Neuron (in vitro differentiated cells): ENCODE data around the gene ZNF837.
"Not testable (repeated sequence)": the region's sequence is repeated elsewhere in the genome, so short reads cannot be mapped to it uniquely, and the experiment has no call there.

Experiments
- H2AFZ ChIP-seq: one replicate; pipeline ENCODE4 v1.6.1; 2013; ENCODE audit warnings: low read depth, mild to moderate bottlenecking, inconsistent platforms, low read length, moderate library complexity
- H3K27me3 ChIP-seq: one replicate; pipeline ENCODE4 v1.6.1; 2013; ENCODE audit warnings: low read length; ENCODE audit not compliant: insufficient read depth
- H3K36me3 ChIP-seq: one replicate; pipeline ENCODE4 v1.6.1; 2013; ENCODE audit warnings: low read length; ENCODE audit not compliant: insufficient read depth
- H3K4me1 ChIP-seq: one replicate; pipeline ENCODE4 v1.6.1; 2013; ENCODE audit warnings: low read length; ENCODE audit not compliant: insufficient read depth
- H3K4me3 ChIP-seq: 2 replicates; pipeline ENCODE4 v1.5.1; 2013; ENCODE audit warnings: mild to moderate bottlenecking, low read length, moderate library complexity
- H3K9me3 ChIP-seq: one replicate; pipeline ENCODE4 v1.6.1; 2013; ENCODE audit warnings: low read length

The ZNF837 gene

DNA sequence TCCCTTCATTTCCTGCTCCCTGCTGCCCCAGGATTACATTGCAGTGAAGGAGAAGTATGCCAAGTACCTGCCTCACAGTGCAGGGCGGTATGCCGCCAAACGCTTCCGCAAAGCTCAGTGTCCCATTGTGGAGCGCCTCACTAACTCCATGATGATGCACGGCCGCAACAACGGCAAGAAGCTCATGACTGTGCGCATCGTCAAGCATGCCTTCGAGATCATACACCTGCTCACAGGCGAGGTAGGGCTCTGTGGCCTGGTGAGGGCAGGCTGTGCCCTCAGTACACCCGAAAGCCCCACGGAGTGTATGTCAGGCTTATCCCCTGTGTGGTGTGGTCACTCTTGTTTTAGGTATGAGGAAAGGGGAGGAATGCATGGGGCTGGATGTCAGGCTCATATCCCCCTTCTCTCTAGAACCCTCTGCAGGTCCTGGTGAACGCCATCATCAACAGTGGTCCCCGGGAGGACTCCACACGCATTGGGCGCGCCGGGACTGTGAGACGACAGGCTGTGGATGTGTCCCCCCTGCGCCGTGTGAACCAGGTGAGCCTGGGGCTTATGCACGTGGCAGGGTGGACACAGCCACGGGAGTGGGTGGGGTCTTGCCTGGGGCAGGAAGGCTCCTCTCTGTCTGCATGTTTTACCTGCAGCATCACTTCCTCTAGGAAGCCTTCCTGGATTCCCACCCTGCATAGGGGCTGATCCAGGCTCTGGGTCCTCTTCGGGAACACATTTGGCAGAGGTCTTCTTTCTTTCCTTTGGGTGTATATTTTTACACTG is 12.3 kb upstream of the ZNF837 start:
- H3K27me3 ChIP-seq: no peaks in the 10 kb centered on the region
- H2AFZ ChIP-seq: no peak overlapping the region
- peaks cover 7% of the 10 kb centered on the region for H3K4me1 ChIP-seq
- H3K36me3 ChIP-seq: peaks cover 58% of the 10 kb centered on the region
- no peak overlapping the region for H3K4me3 ChIP-seq
- no peaks in the 10 kb centered on the region for H3K9me3 ChIP-seq

DNA sequence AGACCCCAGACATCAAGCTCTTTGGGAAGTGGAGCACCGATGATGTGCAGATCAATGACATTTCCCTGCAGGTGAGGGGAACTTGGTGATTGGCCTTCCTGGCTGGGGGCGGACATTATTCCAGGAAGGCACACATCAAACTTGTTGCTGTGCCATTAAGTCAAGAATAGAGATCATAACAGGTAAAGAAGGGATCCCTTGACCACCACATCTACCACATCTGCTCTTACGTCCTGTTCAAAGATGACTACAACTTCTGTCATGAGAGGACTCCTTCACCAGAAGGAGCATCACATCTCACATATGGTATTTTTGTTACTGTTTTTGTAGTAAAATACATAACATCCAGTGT is 7.3 kb upstream of the ZNF837 start:
- H2AFZ ChIP-seq: no peak overlapping the region
- no peaks in the 10 kb centered on the region for H3K27me3 ChIP-seq
- H3K9me3 ChIP-seq: no peaks in the 10 kb centered on the region
- peaks cover 32% of the 10 kb centered on the region for H3K36me3 ChIP-seq
- H3K4me1 ChIP-seq: peaks cover 26% of the 10 kb centered on the region
- H3K4me3 ChIP-seq: peak overlapping the region; percentile 76

DNA sequence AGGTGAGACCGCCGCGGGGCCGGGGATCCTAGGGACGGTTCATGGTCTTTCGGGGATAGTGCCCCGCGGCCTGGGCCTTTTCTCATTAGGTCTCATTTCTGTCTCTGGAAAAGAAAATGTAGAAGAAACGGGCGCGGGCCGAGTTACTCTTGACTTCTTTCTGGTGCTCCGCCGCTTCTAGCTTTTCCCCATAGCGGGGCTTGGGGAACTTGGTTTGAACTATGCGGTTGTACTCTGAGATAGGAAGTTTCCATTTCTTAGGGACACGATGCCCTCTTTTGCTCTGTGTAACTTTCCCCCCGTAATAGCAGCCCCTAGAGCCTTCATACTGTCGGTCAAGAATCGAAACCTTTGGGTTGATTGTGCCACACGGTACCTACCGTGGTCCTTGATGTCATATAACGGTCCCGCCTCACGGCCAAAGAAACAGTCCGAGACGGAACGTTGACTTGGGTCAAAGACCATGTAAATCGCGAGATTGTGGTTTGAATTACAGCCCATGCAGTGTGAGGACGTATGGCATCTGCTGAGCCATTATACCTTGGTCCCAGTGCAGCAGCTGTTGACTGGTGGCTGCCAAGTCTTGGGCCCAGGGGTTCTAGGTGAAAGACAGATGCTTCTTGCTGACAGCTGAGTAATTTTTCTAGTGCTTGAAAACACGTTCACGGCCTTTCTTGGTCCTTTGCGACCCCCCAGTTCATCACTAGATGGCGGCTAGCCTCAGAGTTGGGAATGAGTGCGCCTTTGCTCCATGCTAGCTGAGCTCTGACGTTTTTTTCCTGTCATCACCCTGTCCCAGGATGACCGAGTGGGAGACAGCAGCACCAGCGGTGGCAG is 6.7 kb upstream of the ZNF837 start:
- Histone ChIP-seq H3K36me3 (peaks cover 26% of the 10 kb centered on the region), H3K27me3 (no peaks in the 10 kb centered on the region), H3K4me1 (peaks cover 26% of the 10 kb centered on the region), H3K9me3 (no peaks in the 10 kb centered on the region), H2AFZ (no peak overlapping the region), H3K4me3 (peak overlapping the region; percentile 76)

- peak within 1 kb of the TSS; percentile 6 for H2AFZ ChIP-seq
- H3K4me1 ChIP-seq: peaks cover 31% of the 10 kb centered on the region
- H3K4me3 ChIP-seq: peak within 1 kb of the TSS; percentile 76
- H3K9me3 ChIP-seq: no peaks in the 10 kb centered on the region
- peaks cover 21% of the 10 kb centered on the region for H3K36me3 ChIP-seq
- H3K27me3 ChIP-seq: no peaks in the 10 kb centered on the region
These were observed 5.9 kb upstream of the ZNF837 start, which contains the start of gene RPS5 for GRCh38 chr19:58386576-58387337. Gene RPS5, plus strand, starts transcription at chr19:58387269. Its CDS starts 869 bp downstream, at chr19:58388138.

- peak overlapping the region; percentile 6 for H2AFZ ChIP-seq
- H3K27me3 ChIP-seq: no peaks in the 10 kb centered on the region
These were observed 5.2 kb upstream of the ZNF837 start for GRCh38 chr19:58385891-58386575.

GRCh38 chr19:58385313-58385890 is 4.6 kb upstream of the ZNF837 start:
- peak overlapping the region; percentile 76 for H3K4me3 ChIP-seq

More at GRCh38 chr19:58385891-58386575, 5.2 kb upstream of the ZNF837 start:
- Histone ChIP-seq H3K9me3 (no peaks in the 10 kb centered on the region), H3K36me3 (peaks cover 20% of the 10 kb centered on the region), H3K4me3 (peak overlapping the region; percentile 76), H3K4me1 (peaks cover 32% of the 10 kb centered on the region)

DNA sequence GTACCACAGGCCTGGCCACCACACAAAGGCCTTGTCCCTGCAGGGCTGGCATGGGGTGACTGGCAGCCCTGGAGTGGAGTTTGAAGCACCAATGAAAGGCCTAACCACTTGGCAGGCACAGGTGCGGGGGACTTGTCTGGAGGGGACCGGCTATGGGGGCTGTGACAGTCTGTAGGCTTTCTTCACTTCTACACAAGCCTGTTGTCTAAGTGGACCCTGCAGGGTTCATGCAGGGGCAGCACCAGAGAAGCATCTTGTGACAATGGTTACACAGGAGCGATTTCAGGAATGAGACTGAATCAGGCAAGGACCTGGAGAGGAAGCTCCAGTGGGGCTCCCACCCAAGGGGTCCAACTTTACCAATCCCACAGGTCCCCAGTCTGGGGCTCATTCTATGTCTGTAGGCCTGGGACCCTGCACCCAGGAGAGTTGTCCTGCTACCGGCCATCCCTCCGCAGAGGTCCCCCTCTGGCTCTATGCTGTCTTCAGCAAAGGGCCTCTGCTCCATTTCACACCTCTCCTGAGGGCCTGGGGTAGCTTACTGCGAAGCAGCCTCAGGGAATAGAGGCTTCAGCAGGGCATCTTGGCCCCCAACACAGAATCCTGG is 2.3 kb upstream of the ZNF837 start:
- Histone ChIP-seq H3K27me3 (no peaks in the 10 kb centered on the region), H3K4me1 (peaks cover 35% of the 10 kb centered on the region), H3K36me3 (peaks cover 2% of the 10 kb centered on the region), H3K9me3 (no peaks in the 10 kb centered on the region), H2AFZ (no peak overlapping the region), H3K4me3 (no peak overlapping the region)

More at GRCh38 chr19:58385313-58385890, 4.6 kb upstream of the ZNF837 start:
- H2AFZ ChIP-seq: no peak overlapping the region
- H3K9me3 ChIP-seq: no peaks in the 10 kb centered on the region
- H3K36me3 ChIP-seq: peaks cover 14% of the 10 kb centered on the region
- H3K27me3 ChIP-seq: no peaks in the 10 kb centered on the region
- peaks cover 32% of the 10 kb centered on the region for H3K4me1 ChIP-seq

- Histone ChIP-seq H2AFZ (no peak overlapping the region), H3K4me3 (peak overlapping the region; percentile 81), H3K4me1 (peaks cover 29% of the 10 kb centered on the region), H3K9me3 (no peaks in the 10 kb centered on the region), H3K36me3 (no peaks in the 10 kb centered on the region), H3K27me3 (no peaks in the 10 kb centered on the region)
These were observed 806 bp upstream of the ZNF837 start for GRCh38 chr19:58381460-58382212.

DNA sequence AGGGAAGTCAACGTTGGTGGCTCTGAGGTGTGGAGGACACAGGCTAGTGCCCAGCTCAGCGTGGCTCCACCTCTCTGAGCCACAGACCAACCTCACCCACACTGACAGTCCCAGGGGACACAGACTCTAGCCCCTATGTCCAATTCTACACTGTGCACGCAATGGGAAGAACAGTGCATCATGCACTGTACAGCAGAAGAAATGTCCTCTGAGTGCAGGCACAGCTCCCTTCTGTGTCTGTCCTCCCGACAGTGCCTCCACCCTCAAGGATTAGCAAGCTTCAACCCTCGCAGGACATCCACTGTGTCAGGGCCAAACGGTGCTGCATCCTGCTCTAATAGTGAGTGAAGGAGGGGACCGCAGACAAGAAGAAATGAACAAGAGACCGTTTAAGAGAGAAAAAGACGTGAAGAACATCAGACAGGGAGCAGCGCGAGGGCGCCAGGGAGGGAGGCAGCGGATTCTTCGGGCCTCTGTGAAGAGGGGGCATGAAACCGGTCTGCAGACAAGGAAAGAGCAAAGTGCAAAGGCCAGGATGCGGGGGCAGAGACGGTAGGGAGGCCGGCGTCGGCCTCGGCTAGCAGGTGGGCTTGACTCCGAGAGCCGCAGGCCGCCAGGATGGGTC is 681 bp downstream of the ZNF837 start:
- Histone ChIP-seq H3K9me3 (no peaks in the 10 kb centered on the region), H3K36me3 (no peaks in the 10 kb centered on the region), H3K4me3 (peak overlapping the region; percentile 81), H3K27me3 (no peaks in the 10 kb centered on the region), H2AFZ (peak overlapping the region; percentile 17), H3K4me1 (peaks cover 18% of the 10 kb centered on the region)

DNA sequence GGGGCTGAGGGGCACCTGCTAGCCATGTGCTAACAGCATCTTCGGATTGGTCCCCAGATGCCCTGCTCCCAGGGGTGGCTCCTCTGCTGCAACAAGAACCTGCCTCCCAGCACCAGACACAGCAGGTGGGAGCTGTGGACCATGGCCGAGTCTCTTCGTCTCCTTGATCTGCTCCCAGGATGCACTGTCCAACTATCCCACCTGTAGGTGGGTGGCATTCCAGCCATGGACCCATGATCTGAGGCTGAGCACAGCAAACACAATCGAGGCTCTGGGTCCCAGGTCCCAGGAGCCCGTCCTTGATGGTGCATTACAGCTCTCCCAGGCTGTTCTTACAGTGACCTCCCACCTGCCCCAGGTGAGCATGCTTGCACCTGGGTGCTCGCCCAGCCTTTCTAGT is 1.6 kb downstream of the ZNF837 start:
- Histone ChIP-seq H3K36me3 (no peaks in the 10 kb centered on the region), H3K27me3 (no peaks in the 10 kb centered on the region), H3K4me3 (no peak overlapping the region), H2AFZ (no peak overlapping the region), H3K9me3 (no peaks in the 10 kb centered on the region), H3K4me1 (peaks cover 16% of the 10 kb centered on the region)

DNA sequence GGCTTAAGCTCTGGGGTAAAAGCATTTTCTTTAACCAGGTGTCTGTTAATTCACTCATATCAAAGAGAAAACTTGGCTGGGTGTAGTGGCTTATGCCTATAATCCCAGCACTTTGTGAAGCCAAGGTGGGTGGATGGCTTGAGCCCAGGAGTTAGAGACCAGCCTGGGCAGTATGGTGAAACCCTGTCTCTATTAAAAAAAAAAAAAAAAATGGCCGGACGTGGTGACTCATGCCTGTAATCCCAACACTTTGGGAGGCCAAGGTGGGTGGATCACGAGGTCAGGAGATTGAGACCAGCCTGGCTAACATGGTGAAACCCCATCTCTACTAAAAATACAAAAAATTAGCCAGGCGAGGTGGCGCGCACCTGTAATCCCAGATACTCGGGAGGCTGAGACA is 4.1 kb downstream of the ZNF837 start:
- not testable (repeated sequence) for H3K36me3 ChIP-seq

More for the DNA sequence above, 4.1 kb downstream of the ZNF837 start:
- not testable (repeated sequence) for H3K9me3 ChIP-seq, H2AFZ ChIP-seq, H3K4me3 ChIP-seq, H3K27me3 ChIP-seq
- H3K4me1 ChIP-seq: peaks cover 11% of the 10 kb centered on the region
